HepG2 (cell line): ENCODE results near the gene TEDC2. TPM values are rescaled to one million over a fixed set of nuclear protein-coding genes. Genes with fewer than 3 reads are reported as not detected.

Source experiments
- AGO2 ChIP-seq: fragments of 200-400 bp; formaldehyde crosslinking; optimal IDR thresholded peaks from 2 replicates; pipeline ENCODE3; 2017; ENCODE audit warnings: mild to moderate bottlenecking, low read depth, low read length, moderate library complexity
- CBX5 ChIP-seq: sonication (generic); formaldehyde crosslinking; IDR thresholded peaks from 2 replicates; pipeline ENCODE4 v1.4.0; 2020; ENCODE audit warnings: missing genetic modification reagents, borderline replicate concordance
- EED ChIP-seq: sonication (generic); formaldehyde crosslinking; IDR thresholded peaks from 2 replicates; pipeline ENCODE4 v1.5.0; 2020; ENCODE audit warnings: mild to moderate bottlenecking, missing genetic modification reagents
- GTF2F1 ChIP-seq: fragments of 150-350 bp; IDR thresholded peaks from 2 replicates; pipeline ENCODE4 v1.6.1; 2014; ENCODE audit warnings: low read length
- GTF3A ChIP-seq: sonication (generic); formaldehyde crosslinking; conservative IDR thresholded peaks from 2 replicates; pipeline ENCODE4 v1.4.0; 2020; ENCODE audit warnings: mild to moderate bottlenecking, missing genetic modification reagents
- HOXA5 ChIP-seq: sonication (generic); formaldehyde crosslinking; IDR thresholded peaks from 2 replicates; pipeline ENCODE4 v1.4.0; 2020; ENCODE audit warnings: missing genetic modification reagents
- MYNN ChIP-seq: sonication (generic); formaldehyde crosslinking; IDR thresholded peaks from 2 replicates; pipeline ENCODE4 v1.4.0; 2020; ENCODE audit warnings: mild to moderate bottlenecking, low read depth, missing genetic modification reagents
- NFIC ChIP-seq: IDR thresholded peaks from 2 replicates; pipeline ENCODE4 v1.6.1; 2012; ENCODE audit warnings: mild to moderate bottlenecking, low read length, inconsistent platforms
- NPAS2 ChIP-seq: sonication (generic); formaldehyde crosslinking; IDR thresholded peaks from 2 replicates; pipeline ENCODE4 v1.8.0; 2022; ENCODE audit warnings: mild to moderate bottlenecking, missing genetic modification reagents, borderline replicate concordance
- PHF8 ChIP-seq: sonication (generic); formaldehyde crosslinking; IDR thresholded peaks from 2 replicates; pipeline ENCODE4 v1.5.0; 2020; ENCODE audit warnings: missing genetic modification reagents
- POLR2A ChIP-seq, 2 experiments: IDR thresholded peaks; 2 replicates each; pipeline ENCODE4 v1.6.1; 2011; ENCODE audit warnings: low read depth in 2 of 2, low read length in 2 of 2, mild to moderate bottlenecking in 1 of 2, moderate library complexity in 1 of 2; ENCODE audit not compliant: insufficient read depth in 1 of 2
- ZNF510 ChIP-seq: sonication (generic); formaldehyde crosslinking; IDR thresholded peaks from 2 replicates; pipeline ENCODE4 v1.4.0; 2020; ENCODE audit warnings: low read depth, mild to moderate bottlenecking, missing genetic modification reagents
- ZNF546 ChIP-seq: sonication (generic); formaldehyde crosslinking; conservative IDR thresholded peaks from 2 replicates; pipeline ENCODE4 v1.8.1; 2023; ENCODE audit warnings: mild to moderate bottlenecking, missing genetic modification reagents
- polyA plus RNA-seq, 8 experiments: library from polyadenylated mRNA; depleted of rRNA in 3 of 8; stranded (reverse) in 7 of 8; unstranded in 1 of 8; fragments of >200 nt; fragmentation: Illumina TruSeq in 4 of 8; extraction: Trizol in 4 of 8; gene quantifications; 2 replicates each; pipeline versions ENCODE4 v1.2.1 to v1.2.3, GENCODE V29; 2011 to 2016; ENCODE audit warnings: low read depth in 4 of 8, missing spikeins in 1 of 8, mixed read lengths in 1 of 8; ENCODE audit not compliant: insufficient read depth in 1 of 8
- total RNA-seq, 5 experiments: library from RNA; depleted of rRNA; stranded (reverse); fragments of >200 nt; fragmentation: Illumina TruSeq; extraction: Trizol; gene quantifications; 2 replicates each; pipeline ENCODE4 v1.2.3, GENCODE V29; 2016; ENCODE audit warnings: low read depth in 1 of 5
- TF ChIP-seq, protein P1 (sequence below): IDR thresholded peaks from 2 replicates; pipeline ENCODE4 v1.6.1; 2016; ENCODE audit warnings: low read depth
- TF ChIP-seq, protein P2 (sequence below): sonication (generic); formaldehyde crosslinking; IDR thresholded peaks from 2 replicates; pipeline ENCODE4 v1.4.0; 2020; ENCODE audit warnings: missing genetic modification reagents, mild to moderate bottlenecking, borderline replicate concordance
- TF ChIP-seq, protein P3 (sequence below): sonication (generic); formaldehyde crosslinking; IDR thresholded peaks from 2 replicates; pipeline ENCODE4 v1.4.0; 2020; ENCODE audit warnings: missing genetic modification reagents, borderline replicate concordance
- TF ChIP-seq, protein P4 (sequence below): sonication (generic); formaldehyde crosslinking; IDR thresholded peaks from 2 replicates; pipeline ENCODE4 v1.5.1; 2020; ENCODE audit warnings: mild to moderate bottlenecking, missing genetic modification reagents, moderate library complexity

The TEDC2 gene
- total and polyA plus RNA-seq, 2 of the 13 experiments (the other 11 are each of a cell fraction or from before 2014, with no cell fraction given) = 6.2 to 24.4 TPM

GRCh38 chr16:2471653-2472487, 12.0 kb downstream of the TEDC2 start (continued):
- TF ChIP-seq, protein P1, sequence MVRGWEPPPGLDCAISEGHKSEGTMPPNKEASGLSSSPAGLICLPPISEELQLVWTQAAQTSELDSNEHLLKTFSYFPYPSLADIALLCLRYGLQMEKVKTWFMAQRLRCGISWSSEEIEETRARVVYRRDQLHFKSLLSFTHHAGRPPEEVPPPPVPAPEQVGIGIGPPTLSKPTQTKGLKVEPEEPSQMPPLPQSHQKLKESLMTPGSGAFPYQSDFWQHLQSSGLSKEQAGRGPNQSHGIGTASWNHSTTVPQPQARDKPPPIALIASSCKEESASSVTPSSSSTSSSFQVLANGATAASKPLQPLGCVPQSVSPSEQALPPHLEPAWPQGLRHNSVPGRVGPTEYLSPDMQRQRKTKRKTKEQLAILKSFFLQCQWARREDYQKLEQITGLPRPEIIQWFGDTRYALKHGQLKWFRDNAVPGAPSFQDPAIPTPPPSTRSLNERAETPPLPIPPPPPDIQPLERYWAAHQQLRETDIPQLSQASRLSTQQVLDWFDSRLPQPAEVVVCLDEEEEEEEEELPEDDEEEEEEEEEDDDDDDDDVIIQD (CRISPR knock-in tag) = no peak
- no peak for TF ChIP-seq HOXA5
- TF ChIP-seq, protein P2, sequence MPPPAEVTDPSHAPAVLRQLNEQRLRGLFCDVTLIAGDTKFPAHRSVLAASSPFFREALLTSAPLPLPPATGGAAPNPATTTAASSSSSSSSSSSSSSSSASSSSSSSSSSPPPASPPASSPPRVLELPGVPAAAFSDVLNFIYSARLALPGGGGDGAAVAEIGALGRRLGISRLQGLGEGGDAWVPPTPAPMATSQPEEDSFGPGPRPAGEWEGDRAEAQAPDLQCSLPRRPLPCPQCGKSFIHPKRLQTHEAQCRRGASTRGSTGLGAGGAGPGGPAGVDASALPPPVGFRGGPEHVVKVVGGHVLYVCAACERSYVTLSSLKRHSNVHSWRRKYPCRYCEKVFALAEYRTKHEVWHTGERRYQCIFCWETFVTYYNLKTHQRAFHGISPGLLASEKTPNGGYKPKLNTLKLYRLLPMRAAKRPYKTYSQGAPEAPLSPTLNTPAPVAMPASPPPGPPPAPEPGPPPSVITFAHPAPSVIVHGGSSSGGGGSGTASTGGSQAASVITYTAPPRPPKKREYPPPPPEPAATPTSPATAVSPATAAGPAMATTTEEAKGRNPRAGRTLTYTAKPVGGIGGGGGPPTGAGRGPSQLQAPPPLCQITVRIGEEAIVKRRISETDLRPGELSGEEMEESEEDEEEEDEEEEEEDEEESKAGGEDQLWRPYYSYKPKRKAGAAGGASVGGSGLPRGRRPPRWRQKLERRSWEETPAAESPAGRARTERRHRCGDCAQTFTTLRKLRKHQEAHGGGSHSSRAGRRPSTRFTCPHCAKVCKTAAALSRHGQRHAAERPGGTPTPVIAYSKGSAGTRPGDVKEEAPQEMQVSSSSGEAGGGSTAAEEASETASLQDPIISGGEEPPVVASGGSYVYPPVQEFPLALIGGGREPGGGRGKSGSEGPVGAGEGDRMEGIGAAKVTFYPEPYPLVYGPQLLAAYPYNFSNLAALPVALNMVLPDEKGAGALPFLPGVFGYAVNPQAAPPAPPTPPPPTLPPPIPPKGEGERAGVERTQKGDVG (CRISPR knock-in tag) = no peak
- TF ChIP-seq MYNN (CRISPR knock-in tag) = no peak
- peak; percentile 68; the same call in 1 of the 2 replicates for TF ChIP-seq ZNF546 (CRISPR knock-in tag)
- TF ChIP-seq CBX5 (CRISPR knock-in tag) = no peak
- TF ChIP-seq NFIC = no peak
- TF ChIP-seq GTF2F1 = no peak
- no peak for TF ChIP-seq NPAS2 (CRISPR knock-in tag)
- TF ChIP-seq EED (CRISPR knock-in tag) = no peak
- TF ChIP-seq, protein P3, sequence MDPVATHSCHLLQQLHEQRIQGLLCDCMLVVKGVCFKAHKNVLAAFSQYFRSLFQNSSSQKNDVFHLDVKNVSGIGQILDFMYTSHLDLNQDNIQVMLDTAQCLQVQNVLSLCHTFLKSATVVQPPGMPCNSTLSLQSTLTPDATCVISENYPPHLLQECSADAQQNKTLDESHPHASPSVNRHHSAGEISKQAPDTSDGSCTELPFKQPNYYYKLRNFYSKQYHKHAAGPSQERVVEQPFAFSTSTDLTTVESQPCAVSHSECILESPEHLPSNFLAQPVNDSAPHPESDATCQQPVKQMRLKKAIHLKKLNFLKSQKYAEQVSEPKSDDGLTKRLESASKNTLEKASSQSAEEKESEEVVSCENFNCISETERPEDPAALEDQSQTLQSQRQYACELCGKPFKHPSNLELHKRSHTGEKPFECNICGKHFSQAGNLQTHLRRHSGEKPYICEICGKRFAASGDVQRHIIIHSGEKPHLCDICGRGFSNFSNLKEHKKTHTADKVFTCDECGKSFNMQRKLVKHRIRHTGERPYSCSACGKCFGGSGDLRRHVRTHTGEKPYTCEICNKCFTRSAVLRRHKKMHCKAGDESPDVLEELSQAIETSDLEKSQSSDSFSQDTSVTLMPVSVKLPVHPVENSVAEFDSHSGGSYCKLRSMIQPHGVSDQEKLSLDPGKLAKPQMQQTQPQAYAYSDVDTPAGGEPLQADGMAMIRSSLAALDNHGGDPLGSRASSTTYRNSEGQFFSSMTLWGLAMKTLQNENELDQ = no peak
- 0 out of 2 replicates have a peak, but pooled peaks have one; percentile 17 for TF ChIP-seq GTF3A (CRISPR knock-in tag)
- TF ChIP-seq, protein P4, sequence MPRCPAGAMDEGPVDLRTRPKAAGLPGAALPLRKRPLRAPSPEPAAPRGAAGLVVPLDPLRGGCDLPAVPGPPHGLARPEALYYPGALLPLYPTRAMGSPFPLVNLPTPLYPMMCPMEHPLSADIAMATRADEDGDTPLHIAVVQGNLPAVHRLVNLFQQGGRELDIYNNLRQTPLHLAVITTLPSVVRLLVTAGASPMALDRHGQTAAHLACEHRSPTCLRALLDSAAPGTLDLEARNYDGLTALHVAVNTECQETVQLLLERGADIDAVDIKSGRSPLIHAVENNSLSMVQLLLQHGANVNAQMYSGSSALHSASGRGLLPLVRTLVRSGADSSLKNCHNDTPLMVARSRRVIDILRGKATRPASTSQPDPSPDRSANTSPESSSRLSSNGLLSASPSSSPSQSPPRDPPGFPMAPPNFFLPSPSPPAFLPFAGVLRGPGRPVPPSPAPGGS (CRISPR knock-in tag) = peak; percentile 76; the same call in 1 of the 2 replicates
- peak in 1 of 2 experiments; percentile 20; a peak in 1 of 4 replicates for TF ChIP-seq POLR2A (IDR thresholded peaks at IDR 0.05; ENCODE audit: insufficient read depth in 1 of 2, low read depth in 2 of 2, low read length in 2 of 2)
- TF ChIP-seq ZNF510 (CRISPR knock-in tag) = 0 out of 2 replicates have a peak, but pooled peaks have one; percentile 29
- peak; percentile 58 for TF ChIP-seq PHF8 (CRISPR knock-in tag)
- TF ChIP-seq AGO2 = peak; percentile 62
